ENCODE measurements around the gene USP47.

Gene USP47

GRCh38 chr11:11967669-11968510 is 126.1 kb downstream of the USP47 start:
- DNase-seq, result no peak

- no peak for DNase-seq
These were observed 126.9 kb downstream of the USP47 start for GRCh38 chr11:11968511-11969280.

DNA sequence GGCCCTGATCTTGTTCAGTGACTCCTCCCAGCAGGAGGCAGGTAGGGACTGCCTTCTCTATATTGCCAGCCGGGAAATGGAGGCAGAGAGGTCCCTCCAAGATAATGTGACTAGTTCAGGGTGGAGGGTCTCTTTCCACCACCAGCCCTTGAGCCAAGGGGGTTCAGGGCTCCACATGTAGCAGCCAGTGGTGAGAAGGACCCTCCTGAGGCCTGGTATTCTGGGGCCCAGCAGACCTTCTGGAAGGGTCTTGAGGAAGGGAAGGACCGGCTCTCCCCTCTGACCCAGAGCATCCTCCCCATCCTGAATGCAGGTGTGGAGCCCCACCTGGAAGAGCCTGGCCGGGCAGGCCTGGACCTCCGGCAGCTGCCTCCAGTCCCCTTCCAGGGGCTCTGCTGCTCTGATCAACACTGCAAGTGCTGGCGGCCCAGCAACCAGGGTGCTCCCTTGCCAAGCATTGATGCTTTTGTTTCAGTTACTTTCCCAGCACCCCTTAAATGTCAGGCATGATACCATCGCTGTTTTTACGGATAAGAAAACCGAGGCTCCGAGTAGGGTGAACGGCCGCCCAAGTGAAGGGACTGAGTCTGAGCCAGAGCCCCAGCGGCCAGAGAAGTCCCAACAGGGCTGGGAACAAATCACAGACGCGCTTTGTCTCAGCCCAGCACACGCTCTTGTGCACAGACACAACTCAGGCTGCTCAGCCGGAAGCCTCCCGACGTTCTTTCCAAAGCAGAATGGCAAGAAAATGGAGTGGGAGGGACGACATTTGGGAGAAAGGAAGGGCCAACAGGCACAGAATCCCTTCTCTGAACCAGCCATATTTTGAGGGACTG is 127.8 kb downstream of the USP47 start:
- no peak for DNase-seq

- DNase-seq, result no peak
These were observed 128.8 kb downstream of the USP47 start for GRCh38 chr11:11970556-11970955.

GRCh38 chr11:11971906-11972547 is 130.3 kb downstream of the USP47 start:
- DNase-seq, result no peak

- DNase-seq, result no peak
These were observed 131.1 kb downstream of the USP47 start for GRCh38 chr11:11972730-11973341.

- no peak for DNase-seq
These were observed 131.6 kb downstream of the USP47 start for GRCh38 chr11:11973361-11973800.

DNA sequence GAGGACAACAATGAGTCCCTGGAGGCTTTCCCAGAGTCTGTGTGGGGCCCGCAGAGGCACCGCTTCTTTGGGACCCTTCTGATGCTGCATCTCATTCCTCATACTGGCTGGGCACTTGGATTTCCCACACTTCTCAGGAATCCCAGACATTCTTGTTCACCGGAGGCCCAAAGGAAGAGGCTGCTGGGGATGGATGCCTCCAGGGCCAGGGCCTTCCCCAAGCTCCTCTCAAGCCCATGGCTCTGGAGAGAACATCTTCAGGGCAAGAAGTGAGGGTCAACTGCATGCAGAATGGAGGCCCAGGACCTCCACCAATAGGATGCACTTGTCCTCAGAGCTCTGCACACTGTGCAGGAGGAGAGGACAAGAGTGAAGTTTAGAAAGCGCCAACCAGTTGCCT is 132.1 kb downstream of the USP47 start:
- no peak for DNase-seq

- DNase-seq, result no peak
These were observed 133.7 kb downstream of the USP47 start for GRCh38 chr11:11975201-11976092.

GRCh38 chr11:11976481-11977127 is 134.8 kb downstream of the USP47 start:
- DNase-seq, result no peak

DNA sequence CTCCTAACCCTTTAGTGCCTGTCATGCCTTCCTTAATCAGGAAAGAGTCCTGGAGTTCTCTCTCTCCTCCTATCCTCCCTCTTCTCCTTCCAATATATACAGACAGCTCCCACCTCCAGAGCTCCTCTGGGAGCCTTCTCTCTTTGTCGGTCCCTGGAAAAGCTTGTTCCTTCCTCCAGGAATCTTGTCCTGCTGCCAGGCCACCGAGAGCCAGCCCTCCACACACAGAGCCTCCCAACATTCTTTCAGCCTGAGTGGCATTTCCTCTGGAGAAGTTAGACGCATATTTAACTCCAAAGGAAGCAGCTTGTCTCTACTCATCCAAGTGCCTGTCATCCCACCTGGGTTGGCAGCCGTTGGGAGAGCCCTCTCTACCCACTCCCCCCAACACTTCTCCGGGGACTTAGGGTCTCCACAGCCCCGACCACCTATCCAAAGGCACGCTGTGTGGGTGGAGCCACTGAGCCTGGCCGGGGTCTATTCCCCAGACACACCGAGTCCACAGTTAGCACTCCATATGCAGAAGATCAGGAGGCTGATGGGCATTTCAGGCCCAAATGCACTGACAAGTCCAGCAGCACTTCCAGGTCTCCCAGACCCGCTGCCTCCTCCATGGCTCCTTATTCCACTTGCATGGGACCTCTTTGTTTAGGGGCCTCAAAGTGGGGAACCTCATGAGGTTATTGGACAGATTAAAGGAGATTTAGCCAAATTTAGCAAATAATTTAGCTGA is 135.6 kb downstream of the USP47 start:
- no peak for DNase-seq

DNA sequence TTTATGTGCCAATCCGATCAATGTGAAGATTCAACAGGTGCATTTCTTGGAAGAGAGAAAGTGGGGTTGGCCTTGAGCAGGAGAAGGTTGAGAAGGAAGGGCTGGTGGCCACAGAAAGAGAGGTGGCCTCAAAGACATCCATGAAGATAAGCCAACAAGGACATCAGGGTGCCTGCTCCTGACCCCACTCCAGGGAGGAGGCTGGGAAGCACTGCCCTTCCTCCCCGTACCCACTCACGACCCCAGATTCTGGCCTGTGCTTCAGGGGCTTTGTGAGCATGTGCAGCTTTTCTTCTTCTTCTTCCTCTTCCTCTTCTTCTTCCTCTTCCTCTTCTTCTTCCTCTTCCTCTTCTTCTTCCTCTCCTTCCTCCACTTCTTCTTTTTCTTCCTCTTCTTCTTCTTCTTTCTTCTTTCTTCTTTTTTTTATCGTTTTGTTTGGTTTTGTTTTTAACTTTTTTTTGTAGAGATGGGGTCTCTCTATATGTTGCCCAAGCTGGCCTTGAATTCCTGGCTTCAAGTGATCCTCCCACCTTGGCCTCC is 136.4 kb downstream of the USP47 start:
- DNase-seq, result no peak

- DNase-seq, result no peak
These were observed 137.2 kb downstream of the USP47 start for GRCh38 chr11:11978792-11979487.

GRCh38 chr11:11979488-11980117 is 137.8 kb downstream of the USP47 start:
- DNase-seq, result no peak

DNA sequence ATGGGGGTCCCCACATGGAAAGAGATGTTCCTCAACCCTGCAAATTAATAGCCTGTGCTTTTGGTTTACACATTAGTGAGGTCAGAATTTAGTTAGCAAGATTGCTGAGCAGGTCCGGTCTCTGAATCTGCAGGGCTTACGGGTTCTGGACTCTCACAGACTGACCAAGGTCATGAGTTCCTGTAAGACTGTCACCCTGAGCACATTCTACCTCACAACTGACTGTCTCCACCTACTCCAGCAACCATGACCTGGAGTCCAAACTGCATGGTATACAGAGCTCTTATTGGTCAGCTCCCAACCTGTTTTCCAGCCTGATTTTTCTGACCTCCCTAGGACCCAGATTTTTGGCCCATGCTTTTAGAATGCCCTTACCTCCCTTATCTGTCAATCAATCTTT is 138.4 kb downstream of the USP47 start:
- DNase-seq, result no peak

GRCh38 chr11:11980841-11981308 is 139.1 kb downstream of the USP47 start:
- DNase-seq, result no peak

DNA sequence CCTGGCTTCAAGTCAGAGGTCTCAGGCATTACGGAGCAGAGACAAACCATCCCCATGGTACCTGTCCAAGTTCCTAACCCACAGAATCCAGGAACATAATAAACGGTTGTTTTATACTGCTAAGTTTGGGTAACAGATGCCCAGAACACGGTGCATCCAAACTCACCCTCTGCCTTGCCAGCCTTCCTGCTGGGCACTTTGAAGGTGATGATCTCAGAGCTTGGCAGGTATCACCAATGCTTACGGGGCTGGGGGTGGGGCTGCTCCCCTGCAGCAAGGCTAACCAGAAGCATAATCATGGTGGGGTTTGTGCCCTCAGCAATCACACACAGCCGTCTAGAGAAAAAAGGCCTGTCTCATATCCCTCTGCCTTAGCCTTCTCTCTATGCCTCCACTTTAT is 139.6 kb downstream of the USP47 start:
- no peak for DNase-seq

- no peak for DNase-seq
These were observed 140.1 kb downstream of the USP47 start for GRCh38 chr11:11981840-11982239.
